ENCODE data around the gene CREB3L2.
A peak's percentile ranks its signal among the peaks of the same experiment; 100 is the strongest.
"Not testable (repeated sequence)": the region's sequence is repeated elsewhere in the genome, so short reads cannot be mapped to it uniquely, and the experiment has no call there.

Gene CREB3L2, protein sequence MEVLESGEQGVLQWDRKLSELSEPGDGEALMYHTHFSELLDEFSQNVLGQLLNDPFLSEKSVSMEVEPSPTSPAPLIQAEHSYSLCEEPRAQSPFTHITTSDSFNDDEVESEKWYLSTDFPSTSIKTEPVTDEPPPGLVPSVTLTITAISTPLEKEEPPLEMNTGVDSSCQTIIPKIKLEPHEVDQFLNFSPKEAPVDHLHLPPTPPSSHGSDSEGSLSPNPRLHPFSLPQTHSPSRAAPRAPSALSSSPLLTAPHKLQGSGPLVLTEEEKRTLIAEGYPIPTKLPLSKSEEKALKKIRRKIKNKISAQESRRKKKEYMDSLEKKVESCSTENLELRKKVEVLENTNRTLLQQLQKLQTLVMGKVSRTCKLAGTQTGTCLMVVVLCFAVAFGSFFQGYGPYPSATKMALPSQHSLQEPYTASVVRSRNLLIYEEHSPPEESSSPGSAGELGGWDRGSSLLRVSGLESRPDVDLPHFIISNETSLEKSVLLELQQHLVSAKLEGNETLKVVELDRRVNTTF

GRCh38 chr7:138001529-138002095 lies at the start of gene CREB3L2:
CREB3L2 (minus strand) TSS chr7:138002086; CDS start chr7:138001705, 381 bp downstream.
- H3K4me3 ChIP-seq (replicated peaks; ENCODE audit: low read depth, low read length) = peak within 1 kb of the TSS; percentile 94
- TF ChIP-seq, protein P1, sequence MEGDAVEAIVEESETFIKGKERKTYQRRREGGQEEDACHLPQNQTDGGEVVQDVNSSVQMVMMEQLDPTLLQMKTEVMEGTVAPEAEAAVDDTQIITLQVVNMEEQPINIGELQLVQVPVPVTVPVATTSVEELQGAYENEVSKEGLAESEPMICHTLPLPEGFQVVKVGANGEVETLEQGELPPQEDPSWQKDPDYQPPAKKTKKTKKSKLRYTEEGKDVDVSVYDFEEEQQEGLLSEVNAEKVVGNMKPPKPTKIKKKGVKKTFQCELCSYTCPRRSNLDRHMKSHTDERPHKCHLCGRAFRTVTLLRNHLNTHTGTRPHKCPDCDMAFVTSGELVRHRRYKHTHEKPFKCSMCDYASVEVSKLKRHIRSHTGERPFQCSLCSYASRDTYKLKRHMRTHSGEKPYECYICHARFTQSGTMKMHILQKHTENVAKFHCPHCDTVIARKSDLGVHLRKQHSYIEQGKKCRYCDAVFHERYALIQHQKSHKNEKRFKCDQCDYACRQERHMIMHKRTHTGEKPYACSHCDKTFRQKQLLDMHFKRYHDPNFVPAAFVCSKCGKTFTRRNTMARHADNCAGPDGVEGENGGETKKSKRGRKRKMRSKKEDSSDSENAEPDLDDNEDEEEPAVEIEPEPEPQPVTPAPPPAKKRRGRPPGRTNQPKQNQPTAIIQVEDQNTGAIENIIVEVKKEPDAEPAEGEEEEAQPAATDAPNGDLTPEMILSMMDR (IDR thresholded peaks at IDR 0.05; ENCODE audit: low read length, missing control alignments) = no peak
- DNase-seq (ENCODE audit: low read depth) = peak; percentile 70

GRCh38 chr7:138049505-138050116 lies 47.7 kb upstream of the CREB3L2 start:
- TF ChIP-seq, protein P1 (IDR thresholded peaks at IDR 0.05; ENCODE audit: low read length, missing control alignments) = no peak
- DNase-seq (ENCODE audit: low read depth) = no peak

GRCh38 chr7:138047907-138048306 lies 46.0 kb upstream of the CREB3L2 start:
- TF ChIP-seq, protein P1 (IDR thresholded peaks at IDR 0.05; ENCODE audit: low read length, missing control alignments) = no peak
- DNase-seq (ENCODE audit: low read depth) = no peak
- H3K4me3 ChIP-seq (replicated peaks; ENCODE audit: low read depth, low read length) = no peak overlapping the region

More at GRCh38 chr7:138049505-138050116, 47.7 kb upstream of the CREB3L2 start:
- H3K4me3 ChIP-seq (replicated peaks; ENCODE audit: low read depth, low read length) = no peak overlapping the region

GRCh38 chr7:138044897-138045296 lies 43.0 kb upstream of the CREB3L2 start:
- TF ChIP-seq, protein P1 (IDR thresholded peaks at IDR 0.05; ENCODE audit: low read length, missing control alignments) = no peak
- no peak overlapping the region for H3K4me3 ChIP-seq (replicated peaks; ENCODE audit: low read depth, low read length)
- no peak for DNase-seq (ENCODE audit: low read depth)

- H3K4me3 ChIP-seq (replicated peaks; ENCODE audit: low read depth, low read length); DNase-seq (ENCODE audit: low read depth): not testable (repeated sequence)
Observed at GRCh38 chr7:138040063-138040462, 38.2 kb upstream of the CREB3L2 start.

- TF ChIP-seq, protein P1 (IDR thresholded peaks at IDR 0.05; ENCODE audit: low read length, missing control alignments) = no peak
Observed at GRCh38 chr7:138036135-138036534, 34.2 kb upstream of the CREB3L2 start.

DNA sequence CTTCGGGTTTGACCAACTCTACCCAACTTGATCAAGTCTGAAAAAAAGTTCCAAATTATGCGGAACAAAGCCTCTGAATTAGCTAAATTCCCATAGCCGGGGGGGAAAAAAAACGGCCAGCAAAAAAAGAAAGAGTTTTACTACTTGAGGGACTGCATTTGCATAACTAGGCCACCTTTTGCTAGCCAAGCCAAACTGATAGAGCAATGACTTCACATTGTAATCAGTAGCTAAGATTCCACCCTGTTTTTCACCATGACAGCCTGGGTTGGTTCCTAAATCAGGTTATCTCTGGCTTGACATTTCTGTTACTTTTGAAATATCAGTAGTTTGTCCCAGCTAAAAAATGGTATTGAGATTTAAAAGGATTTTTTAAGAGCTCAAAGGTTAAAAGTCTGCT lies 31.4 kb upstream of the CREB3L2 start:
- TF ChIP-seq, protein P1 (IDR thresholded peaks at IDR 0.05; ENCODE audit: low read length, missing control alignments) = no peak
- no peak overlapping the region for H3K4me3 ChIP-seq (replicated peaks; ENCODE audit: low read depth, low read length)
- DNase-seq (ENCODE audit: low read depth) = no peak

More at GRCh38 chr7:138036135-138036534, 34.2 kb upstream of the CREB3L2 start:
- DNase-seq (ENCODE audit: low read depth) = no peak
- H3K4me3 ChIP-seq (replicated peaks; ENCODE audit: low read depth, low read length) = no peak overlapping the region

Measured in fibroblast of pulmonary artery (primary cell).